IPS-18c (cell line): ENCODE measurements around the gene GALNT6.
A peak's percentile ranks its signal among the peaks of the same experiment; 100 is the strongest.

Source experiments
- H3K4me3 ChIP-seq: 2 replicates; pipeline ENCODE4 v1.7.0; 2013; ENCODE audit warnings: low read depth, mild to moderate bottlenecking, low read length, moderate library complexity; ENCODE audit not compliant: insufficient read depth
- H3K9me3 ChIP-seq: one replicate; pipeline ENCODE4 v1.6.1; 2013; ENCODE audit warnings: mild to moderate bottlenecking, low read length, moderate library complexity; ENCODE audit not compliant: control insufficient read depth, insufficient read depth

The GALNT6 gene, protein sequence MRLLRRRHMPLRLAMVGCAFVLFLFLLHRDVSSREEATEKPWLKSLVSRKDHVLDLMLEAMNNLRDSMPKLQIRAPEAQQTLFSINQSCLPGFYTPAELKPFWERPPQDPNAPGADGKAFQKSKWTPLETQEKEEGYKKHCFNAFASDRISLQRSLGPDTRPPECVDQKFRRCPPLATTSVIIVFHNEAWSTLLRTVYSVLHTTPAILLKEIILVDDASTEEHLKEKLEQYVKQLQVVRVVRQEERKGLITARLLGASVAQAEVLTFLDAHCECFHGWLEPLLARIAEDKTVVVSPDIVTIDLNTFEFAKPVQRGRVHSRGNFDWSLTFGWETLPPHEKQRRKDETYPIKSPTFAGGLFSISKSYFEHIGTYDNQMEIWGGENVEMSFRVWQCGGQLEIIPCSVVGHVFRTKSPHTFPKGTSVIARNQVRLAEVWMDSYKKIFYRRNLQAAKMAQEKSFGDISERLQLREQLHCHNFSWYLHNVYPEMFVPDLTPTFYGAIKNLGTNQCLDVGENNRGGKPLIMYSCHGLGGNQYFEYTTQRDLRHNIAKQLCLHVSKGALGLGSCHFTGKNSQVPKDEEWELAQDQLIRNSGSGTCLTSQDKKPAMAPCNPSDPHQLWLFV

DNA sequence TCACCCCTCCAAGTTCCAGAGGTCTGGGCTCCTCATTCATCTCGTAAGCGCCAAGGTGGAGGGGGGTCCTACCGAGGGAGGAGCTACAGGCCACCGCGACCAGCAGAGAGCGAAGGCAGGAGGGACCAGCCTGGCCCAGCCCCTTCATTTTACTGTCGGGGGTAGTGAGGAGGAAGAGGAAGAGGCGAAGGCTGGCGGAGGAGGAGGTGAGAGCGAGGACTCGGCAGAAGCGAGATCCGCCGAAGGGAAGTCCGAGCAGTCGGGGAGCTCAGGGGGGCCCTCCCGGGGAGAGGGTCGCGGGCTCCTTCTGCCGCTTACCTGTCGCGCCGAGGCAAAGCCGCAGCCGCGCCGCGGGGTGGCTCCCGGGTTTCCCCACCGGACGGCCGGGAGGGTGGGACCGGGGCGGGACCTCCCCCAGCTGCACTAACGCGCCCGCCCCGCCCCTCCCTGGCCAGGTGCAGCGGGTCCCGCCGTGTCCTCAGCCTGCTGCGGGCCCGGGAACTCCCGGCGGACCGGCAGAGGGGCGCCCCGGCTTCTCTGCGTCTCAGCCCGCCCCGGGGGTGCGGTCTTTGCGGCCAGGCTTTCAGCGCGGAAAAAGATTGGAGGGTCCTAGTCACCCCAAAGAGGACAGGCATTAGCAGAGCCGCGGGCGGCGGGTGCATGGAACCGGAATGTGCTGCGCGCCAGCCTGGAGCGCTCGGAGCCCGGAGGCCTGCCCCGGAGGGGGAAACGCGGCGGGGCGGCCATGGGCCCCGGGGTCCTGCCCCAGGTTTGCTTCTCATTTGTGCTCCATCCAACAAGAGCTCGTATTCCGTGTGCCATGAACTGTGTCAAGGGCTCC is at the start of gene GALNT6:
GALNT6 (minus strand) TSS at position 124 of the 841 bp plus-strand sequence. CDS start 11,625 bp downstream, outside the sequence.
- Histone ChIP-seq H3K4me3 (peak within 1 kb of the TSS; percentile 87), H3K9me3 (no peaks in the 10 kb centered on the region)

DNA sequence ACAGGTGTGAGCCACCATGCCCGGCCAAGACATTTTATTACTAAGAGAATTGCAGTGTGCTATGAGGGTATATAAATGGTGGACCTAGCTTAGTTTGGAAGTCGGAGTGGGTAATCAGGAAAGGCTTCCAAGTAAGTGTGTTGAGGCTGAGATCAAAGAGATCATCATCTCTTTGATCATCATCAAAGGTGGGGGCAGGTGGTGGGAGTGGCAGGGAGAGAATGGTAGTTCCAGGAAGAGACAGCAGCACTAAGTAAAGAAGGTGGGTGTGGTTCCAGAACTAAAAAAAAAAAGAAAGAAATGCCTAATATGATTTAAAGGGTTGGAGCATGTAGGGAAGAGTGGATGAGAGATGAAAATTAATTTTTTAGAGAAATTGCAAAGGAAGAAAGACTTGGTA is 48.1 kb upstream of the GALNT6 start:
- H3K4me3 ChIP-seq, result no peak overlapping the region

DNA sequence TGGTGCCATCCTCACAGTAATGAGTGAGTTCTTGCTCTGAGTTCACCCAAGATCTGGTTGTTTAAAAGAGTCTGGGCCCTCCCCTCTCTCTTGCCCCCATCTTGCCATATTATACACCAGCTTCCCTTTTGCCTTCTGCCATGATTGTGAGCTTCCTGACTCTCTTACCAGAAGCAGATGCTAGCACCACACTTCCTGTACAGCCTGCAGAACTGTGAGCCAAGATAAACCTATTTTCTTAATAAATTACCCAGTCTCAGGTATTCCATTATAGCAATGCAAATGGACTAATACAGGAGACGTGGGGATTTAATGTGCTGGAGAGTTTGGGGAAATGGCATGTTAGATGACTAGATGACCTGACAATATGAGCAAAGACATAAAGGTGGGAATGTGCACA is 46.2 kb upstream of the GALNT6 start:
- Histone ChIP-seq H3K9me3 (no peaks in the 10 kb centered on the region), H3K4me3 (no peak overlapping the region)

More for the DNA sequence above, 48.1 kb upstream of the GALNT6 start:
- H3K9me3 ChIP-seq, result no peaks in the 10 kb centered on the region

DNA sequence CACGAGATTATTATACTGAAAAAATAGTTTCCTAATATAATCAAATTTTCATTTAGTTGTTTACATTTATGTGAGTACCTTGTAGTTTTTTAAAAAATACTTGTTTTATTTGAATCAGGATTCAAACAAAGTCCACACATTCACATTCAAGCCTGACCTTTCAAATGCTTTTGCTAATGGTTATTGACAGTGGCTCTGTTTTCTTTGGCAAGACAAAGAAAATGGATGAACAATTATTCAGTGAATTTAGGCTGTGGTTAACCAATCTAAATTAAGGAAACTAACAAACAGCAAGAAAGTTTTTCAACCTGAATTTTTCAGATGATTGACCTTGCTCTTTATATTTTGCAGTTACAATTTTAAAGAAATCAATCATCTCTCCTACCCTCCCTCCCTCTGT is 43.1 kb upstream of the GALNT6 start:
- no peaks in the 10 kb centered on the region for H3K9me3 ChIP-seq
- H3K4me3 ChIP-seq, result no peak overlapping the region

DNA sequence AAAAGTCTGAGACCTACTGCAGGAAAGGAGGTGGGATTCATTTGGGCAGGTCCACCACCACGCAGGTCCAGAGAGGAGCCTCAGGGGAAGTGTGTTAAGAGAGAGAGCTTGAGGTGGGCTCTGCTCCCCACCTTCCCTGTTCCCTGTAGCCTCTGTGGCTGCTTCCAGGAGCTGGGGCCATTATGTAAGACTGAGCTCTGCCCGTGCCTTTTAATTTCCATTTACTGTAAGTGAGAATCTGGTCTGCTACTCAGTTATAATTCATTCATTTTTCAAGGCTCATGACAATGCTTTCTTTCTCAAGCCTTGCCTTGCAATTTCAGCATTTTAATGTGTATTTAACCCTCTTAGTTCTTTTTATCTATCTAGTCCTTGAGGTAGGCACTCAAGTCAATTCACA is 41.7 kb upstream of the GALNT6 start:
- Histone ChIP-seq H3K4me3 (no peak overlapping the region), H3K9me3 (no peaks in the 10 kb centered on the region)

DNA sequence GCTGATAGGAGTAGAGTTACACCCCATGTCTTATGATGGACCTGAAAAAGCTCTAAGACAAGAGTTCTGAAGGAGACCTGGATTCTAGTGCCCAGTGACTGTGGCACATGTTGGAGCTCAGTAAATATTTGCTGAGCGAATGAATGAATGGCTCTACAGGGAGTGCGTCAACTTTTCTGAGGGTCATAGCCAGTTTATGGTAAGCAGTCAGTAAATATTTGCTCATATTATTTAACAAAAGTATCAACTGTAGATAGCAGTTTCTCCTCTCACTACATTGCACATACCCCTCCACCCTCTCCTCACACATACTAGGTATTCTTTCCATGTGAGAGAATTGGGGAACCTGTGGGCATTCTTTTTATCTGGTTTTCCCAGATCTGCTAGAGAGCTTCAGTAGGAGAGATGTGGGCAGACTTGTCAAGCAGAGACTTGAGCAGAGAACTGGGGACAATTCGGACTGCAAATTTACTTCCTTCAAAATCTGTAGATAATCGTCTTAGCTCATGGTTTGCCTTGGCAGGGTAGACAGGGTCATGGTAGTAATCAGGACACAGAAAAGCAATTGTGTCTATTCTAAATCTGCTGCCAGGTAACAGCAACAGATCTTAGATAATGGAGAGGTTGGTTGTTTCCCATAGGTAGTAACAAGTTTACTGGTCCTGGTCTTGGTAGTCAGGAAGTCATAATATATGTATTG is 39.1 kb upstream of the GALNT6 start:
- Histone ChIP-seq H3K9me3 (no peaks in the 10 kb centered on the region), H3K4me3 (no peak overlapping the region)

DNA sequence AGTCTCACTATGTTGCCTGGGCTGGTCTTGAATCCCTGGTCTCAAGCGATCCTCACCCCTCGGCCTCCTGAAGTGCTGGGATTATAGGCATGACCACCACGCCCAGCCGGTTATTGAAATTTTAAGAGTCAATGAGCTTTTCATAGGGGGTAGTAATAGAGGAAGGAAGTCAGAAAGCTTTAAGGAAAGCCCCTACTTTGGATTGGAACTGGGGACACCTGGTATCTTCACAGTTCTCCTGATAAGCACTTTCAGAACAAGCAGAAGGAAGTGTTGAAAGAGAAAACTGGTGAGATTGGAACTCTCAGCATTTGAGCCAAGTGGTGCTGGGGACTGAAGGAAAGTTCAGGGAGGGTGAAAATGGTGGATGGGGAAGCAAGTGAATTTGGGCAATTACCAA is 38.5 kb upstream of the GALNT6 start:
- no peak overlapping the region for H3K4me3 ChIP-seq
- H3K9me3 ChIP-seq, result no peaks in the 10 kb centered on the region

DNA sequence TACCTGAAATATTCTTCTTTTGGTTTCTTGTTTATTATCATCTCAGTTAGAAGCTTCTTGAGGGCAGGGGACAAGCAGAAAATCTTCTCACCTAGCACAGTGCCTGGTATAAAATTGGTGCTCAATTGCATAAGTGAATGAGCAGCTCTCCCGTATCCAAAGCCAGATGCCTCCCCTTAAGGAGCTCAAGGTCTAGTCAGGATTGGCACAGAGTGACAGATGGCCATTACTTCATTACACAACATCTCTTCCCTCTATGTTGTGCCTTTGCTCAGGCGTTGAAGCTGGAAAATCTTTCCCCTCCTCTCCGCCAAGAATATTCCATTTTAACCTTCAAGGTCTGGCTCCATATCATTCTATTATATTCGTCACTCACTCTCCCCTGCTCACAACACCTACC is 37.0 kb upstream of the GALNT6 start:
- Histone ChIP-seq H3K9me3 (no peaks in the 10 kb centered on the region), H3K4me3 (no peak overlapping the region)

DNA sequence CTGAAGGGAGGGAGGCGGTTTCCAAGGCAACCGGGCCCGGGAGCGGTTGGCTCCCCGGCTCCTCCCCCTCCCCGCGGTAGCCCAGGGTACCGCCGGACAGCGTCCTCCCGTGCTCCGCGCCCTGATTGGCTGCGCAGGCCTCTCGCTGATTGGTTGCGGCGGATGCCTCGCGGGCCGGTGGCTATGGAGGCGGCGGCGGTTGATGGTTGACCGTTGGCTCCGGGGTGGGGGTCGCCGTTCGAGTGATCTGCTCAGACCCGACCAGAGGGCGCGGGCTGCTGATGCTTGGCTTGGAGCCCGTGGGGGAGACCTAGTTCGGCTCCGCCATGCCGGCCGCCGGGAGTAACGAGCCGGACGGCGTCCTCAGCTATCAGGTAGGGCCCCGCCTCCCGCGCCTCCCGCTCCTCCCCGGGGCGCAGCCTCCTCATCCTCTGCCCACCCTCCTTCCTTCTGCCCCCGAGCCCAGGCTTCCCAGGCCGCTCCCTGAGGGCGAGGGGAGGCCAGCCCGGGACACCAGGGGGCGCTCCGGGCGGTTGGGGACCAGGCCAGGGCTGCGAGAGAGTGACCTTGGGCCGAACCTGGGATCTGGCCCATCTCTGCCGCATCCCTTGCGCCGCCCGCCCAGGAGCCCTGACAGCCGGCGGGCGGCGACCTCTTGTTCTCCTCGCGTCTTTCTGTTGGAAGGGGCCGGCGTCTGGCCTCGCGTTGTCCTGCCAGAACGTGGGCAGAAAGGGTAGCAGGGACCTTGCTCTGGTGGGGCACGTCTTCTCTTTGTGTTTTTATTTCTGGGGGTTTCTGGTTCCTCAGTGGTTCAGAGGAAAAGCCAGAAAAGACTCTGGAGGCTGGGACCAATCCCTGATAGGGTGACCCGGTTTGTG is 33.7 kb upstream of the GALNT6 start, which contains the start of gene SLC4A8:
SLC4A8 (plus strand) TSS at position 170 of the 878 bp plus-strand sequence; CDS start at position 327, 157 bp downstream.
- peak within 1 kb of the TSS; percentile 92 for H3K4me3 ChIP-seq
- no peaks in the 10 kb centered on the region for H3K9me3 ChIP-seq

DNA sequence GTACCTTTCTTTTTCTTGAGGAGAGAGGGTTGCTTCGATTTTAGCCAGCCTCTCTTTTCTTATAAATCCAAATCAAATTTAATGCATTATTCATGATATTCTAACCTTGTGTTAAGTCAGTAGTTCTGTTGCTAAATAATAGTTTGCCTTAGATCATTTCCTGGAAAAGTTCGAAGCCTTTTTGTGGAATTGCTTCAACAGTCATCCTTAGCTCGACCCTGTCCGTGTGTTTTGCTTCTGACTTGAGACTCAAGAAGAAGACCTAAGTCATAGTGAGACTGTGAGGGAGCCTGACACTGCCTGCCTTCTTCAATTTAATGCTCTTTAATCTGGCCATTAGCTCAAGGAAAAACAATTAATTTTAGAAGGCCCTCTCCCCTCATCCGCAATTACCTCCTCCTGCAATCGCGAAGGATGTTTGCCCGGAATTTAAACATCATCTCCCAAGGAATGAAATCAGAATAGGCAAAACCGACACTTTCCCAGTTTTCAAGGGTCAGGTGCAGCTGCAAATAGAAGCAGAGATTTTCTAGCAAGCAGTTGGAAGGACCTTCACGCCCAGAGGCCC is 33.0 kb upstream of the GALNT6 start:
- Histone ChIP-seq H3K4me3 (peak overlapping the region; percentile 24; the same call in 1 of the 2 replicates), H3K9me3 (no peaks in the 10 kb centered on the region)

DNA sequence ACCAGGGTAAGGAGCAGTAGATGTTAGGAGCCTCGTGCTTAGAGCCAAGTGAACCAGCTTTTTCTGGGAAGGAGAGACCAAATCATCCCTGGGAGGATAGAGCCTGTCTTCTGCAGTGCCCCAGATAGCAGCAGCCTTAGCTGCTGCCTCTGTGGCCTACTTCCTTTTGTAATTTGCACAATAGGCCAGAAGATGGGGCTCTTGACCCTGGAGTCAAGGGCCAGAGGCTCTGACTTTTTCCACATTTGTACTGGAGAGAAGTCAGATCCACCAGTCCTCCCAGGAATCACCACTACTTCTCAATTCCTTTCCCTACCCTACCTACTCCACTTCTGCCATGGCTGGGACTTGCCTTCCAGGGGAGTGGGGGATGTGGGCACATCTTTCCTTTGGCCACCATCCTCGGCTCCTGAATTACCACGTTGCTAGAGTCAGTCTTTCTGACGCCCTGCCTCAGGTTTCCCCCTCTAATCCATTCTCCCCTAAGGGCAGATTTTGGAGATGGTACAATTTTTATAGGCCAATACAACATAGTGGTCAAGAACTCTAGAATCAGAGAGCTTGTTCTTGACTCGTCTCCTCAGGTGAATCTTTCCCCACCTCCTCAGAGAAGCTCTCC is 30.2 kb upstream of the GALNT6 start:
- Histone ChIP-seq H3K4me3 (no peak overlapping the region), H3K9me3 (no peaks in the 10 kb centered on the region)

DNA sequence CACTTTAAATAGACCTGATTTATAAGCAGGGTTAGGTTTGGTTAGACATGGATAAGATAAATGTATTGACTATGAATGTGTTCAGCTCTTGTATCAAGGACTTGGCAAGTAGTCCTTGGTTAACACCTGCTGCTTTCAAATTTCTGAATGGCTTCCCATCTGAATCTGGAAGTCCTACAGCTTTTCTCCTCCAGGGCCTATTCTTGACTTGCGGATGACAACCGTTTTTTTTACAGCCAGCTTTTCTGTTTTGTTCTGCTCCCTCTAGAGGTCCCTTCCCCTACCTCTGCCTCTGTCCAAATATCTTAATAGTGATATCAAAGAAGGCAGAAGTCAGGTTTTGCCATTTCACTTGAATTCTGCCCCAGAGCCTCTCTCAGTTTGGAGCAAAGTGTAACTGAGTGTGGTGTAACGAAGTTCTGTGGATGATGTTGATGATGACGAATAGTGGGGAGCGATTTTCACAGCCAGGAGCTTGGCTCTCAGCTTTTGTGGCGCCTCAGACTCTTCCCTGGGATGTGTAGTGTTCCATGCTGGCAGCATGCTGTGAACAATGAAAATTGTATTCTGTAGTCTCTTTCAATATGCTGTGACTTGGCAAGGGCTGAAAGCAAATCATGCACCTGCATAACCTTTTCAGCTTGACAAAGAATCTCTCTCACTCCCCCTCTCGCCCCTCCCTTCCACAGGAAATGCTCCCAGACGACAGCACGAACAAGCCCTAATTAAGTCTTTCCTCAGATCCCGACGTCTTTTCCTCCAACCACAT is 28.4 kb upstream of the GALNT6 start:
- no peak overlapping the region for H3K4me3 ChIP-seq

DNA sequence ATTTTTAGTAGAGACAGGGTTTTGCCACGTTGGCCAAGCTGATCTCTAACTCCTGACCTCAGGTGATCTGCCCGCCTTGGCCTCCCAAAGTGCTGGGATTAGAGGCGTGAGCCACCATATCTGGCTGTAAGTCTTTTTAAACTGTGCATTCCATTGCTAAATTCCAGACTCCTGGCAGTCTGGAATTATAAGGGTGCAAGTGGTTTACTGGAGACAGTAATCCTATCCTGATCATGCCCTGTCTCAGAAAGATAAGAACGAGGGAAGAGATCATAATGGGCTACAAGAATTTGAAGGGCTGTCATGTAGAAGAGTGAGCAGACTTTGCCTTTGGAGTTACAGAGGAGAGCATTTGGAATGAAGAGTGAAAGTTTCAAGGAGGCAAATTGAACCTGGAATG is 26.6 kb upstream of the GALNT6 start:
- no peak overlapping the region for H3K4me3 ChIP-seq
- H3K9me3 ChIP-seq, result no peaks in the 10 kb centered on the region

More for the DNA sequence above, 28.4 kb upstream of the GALNT6 start:
- no peaks in the 10 kb centered on the region for H3K9me3 ChIP-seq

DNA sequence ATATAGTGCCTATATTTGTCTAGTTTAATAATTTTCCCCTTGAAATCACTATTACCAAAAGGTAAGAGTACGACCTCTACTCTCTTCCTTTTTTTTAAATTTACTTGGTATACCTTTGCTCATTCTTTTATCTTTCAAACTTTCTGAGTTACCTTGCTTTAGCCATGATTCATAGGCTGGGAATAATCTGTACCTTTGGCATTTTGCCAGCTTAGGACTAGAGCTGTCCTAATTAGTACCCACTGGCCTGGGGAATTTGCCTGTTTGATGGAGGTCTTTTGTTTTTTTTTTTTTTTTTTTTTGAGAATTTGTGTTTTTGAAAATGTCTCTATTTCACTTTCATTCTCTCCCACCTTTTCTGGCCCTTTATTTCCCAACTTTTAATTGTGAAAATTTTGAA is 24.7 kb upstream of the GALNT6 start:
- H3K9me3 ChIP-seq, result no peaks in the 10 kb centered on the region
- no peak overlapping the region for H3K4me3 ChIP-seq

DNA sequence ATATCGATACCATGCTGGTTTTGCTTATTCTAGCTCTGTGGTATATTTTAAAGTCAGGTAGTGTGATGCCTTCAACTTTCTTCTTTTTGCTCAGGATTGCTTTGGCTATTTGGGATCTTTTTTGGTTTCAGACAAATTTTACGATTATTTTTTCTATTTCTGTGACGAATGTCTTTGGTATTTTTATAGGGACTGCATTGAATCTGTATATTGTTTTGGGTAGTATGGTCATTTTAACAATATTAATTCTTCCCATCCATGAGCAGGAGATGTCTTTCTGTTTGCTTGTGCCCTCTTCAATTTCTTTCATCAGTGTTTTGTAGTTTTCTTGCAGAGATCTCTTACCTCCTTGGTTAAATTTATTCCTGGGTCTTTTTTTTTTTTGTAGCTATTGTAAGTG is 22.6 kb upstream of the GALNT6 start:
- Histone ChIP-seq H3K4me3 (no peak overlapping the region), H3K9me3 (peaks cover 2% of the 10 kb centered on the region)
